Transverse colon (tissue), 4 donors: ENCODE results near the gene CCDC121. TPM values are rescaled to one million over a fixed set of nuclear protein-coding genes. Genes with fewer than 3 reads are reported as not detected.
"Not testable (repeated sequence)": the region's sequence is repeated elsewhere in the genome, so short reads cannot be mapped to it uniquely, and the experiment has no call there.

Source experiments
- DNase-seq: peaks from one replicate; pipeline ENCODE4 v3.0.0-alpha.2; 2019
- H3K27ac ChIP-seq, 4 donors: fragments of 200-600 bp; sonication (generic); 2 replicates each; pipeline ENCODE4 v1.5.1; 2016 to 2018; ENCODE audit warnings: inconsistent platforms in 4 of 4
- H3K27me3 ChIP-seq: fragments of 200-600 bp; sonication (generic); 2 replicates; pipeline ENCODE4 v1.5.1; 2017; ENCODE audit warnings: inconsistent platforms
- H3K36me3 ChIP-seq, 4 donors: fragments of 200-600 bp; sonication (generic); 2 replicates each; pipeline ENCODE4 v1.5.1; 2017 to 2019; ENCODE audit warnings: inconsistent platforms in 4 of 4
- H3K4me1 ChIP-seq, 4 donors: fragments of 200-600 bp; sonication (generic); 2 replicates each; pipeline ENCODE4 v1.5.1; 2017 to 2020; ENCODE audit warnings: inconsistent platforms in 4 of 4
- H3K4me3 ChIP-seq, 4 donors: fragments of 200-600 bp; sonication (generic); 1 replicate in 1 of 4; 2 replicates in 3 of 4; pipeline versions ENCODE4 v1.5.1 to v1.6.1; 2017 to 2019; ENCODE audit warnings: inconsistent platforms in 4 of 4
- H3K9me3 ChIP-seq, 2 donors: fragments of 200-600 bp; sonication (generic); 2 replicates each; pipeline ENCODE4 v1.5.1; 2017 to 2019; ENCODE audit warnings: inconsistent platforms in 2 of 2
- EP300 ChIP-seq: sonication (generic); formaldehyde crosslinking; IDR thresholded peaks from one replicate; pipeline ENCODE4 v1.6.1; 2017; ENCODE audit warnings: antibody characterized with exemption, low read depth
- POLR2A ChIP-seq: fragments of 450-650 bp; IDR thresholded peaks from one replicate; pipeline ENCODE4 v1.6.1; 2016; ENCODE audit warnings: antibody characterized with exemption, mild to moderate bottlenecking, moderate library complexity
- POLR2AphosphoS5 ChIP-seq, 3 donors: sonication (generic); formaldehyde crosslinking; IDR thresholded peaks; one replicate each; pipeline ENCODE4 v1.6.1; 2016; ENCODE audit warnings: antibody characterized with exemption in 3 of 3
- WGBS, 2 donors: methylation state at CpG; one replicate each; pipeline ENCODE4 v1.1.5; 2018; ENCODE audit warnings: low coverage in 1 of 2; 5-methylcytosine and 5-hydroxymethylcytosine counted together
- in situ Hi-C, 4 donors: fragments of 200-750 bp; cut with MboI; loops; one replicate each; pipeline versions ENCODE4 v1.15.0 to v1.15.1; 2017; ENCODE audit warnings: low sequenced_read_pairs in 3 of 4, low pct_ligation_motif_present in 1 of 4, low pct_unique_long_range_greater_than_20kb in 1 of 4
- intact Hi-C: fragments of 100-400 bp; cut with DNase I; formaldehyde crosslinking; loops from one replicate; pipeline ENCODE4 v1.15.1; 2023; ENCODE audit warnings: low total_unique reads
- total RNA-seq, 4 donors: library from RNA; depleted of rRNA; stranded (reverse); fragments of >200 nt; gene quantifications; one replicate each; pipeline ENCODE4 v1.1.0, GENCODE V29; 2016
- TF ChIP-seq, protein P1 (sequence below), 5 experiments: fragments of 200-600 bp in 3 of 5; fragments of 450-650 bp in 2 of 5; sonication (generic) in 3 of 5; IDR thresholded peaks; 1 replicate in 2 of 5; 2 replicates in 3 of 5; pipeline ENCODE4 v1.5.1; 2016 to 2017; ENCODE audit warnings: antibody characterized with exemption in 5 of 5, inconsistent platforms in 3 of 5, mild to moderate bottlenecking in 2 of 5, moderate library complexity in 1 of 5

The CCDC121 gene
- total RNA-seq, 4 donors from 2014 or later: 0.80 to 4.3 (median 3.8) TPM; not detected in 1

DNA sequence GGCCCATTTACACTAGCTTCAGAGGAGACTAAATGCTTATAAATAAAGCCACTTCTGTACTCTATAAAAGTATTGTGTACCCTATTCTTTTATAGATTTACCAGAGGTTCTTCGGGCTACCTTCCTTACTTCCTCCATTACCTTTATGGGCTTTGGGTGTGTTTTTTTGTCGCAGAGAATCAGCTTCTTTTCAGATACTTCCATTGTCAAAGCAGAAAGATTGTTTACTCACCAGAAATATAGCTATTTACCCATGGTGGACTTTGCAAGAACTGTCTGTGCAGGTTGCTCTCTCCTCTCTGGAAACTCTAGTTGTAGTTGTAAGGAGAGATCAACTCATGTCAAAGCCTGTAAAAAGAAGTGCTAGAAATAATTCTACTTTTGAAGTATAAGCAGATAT, 14.8 kb downstream of the CCDC121 start:
- peaks cover 0 to 11% (median 0%) of the 10 kb centered on the region in 4 donors for H3K4me1 ChIP-seq
- TF ChIP-seq POLR2A (no peak), EP300 (no peak)
- TF ChIP-seq, protein P1, sequence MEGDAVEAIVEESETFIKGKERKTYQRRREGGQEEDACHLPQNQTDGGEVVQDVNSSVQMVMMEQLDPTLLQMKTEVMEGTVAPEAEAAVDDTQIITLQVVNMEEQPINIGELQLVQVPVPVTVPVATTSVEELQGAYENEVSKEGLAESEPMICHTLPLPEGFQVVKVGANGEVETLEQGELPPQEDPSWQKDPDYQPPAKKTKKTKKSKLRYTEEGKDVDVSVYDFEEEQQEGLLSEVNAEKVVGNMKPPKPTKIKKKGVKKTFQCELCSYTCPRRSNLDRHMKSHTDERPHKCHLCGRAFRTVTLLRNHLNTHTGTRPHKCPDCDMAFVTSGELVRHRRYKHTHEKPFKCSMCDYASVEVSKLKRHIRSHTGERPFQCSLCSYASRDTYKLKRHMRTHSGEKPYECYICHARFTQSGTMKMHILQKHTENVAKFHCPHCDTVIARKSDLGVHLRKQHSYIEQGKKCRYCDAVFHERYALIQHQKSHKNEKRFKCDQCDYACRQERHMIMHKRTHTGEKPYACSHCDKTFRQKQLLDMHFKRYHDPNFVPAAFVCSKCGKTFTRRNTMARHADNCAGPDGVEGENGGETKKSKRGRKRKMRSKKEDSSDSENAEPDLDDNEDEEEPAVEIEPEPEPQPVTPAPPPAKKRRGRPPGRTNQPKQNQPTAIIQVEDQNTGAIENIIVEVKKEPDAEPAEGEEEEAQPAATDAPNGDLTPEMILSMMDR (IDR thresholded peaks at IDR 0.05): no peak
- DNase-seq: no peak
- no peak overlapping the region for H3K27ac ChIP-seq
- intact Hi-C loops: no loop called here
- WGBS, 2 donors: 49 to 58% methylated on average over 2 of the region's 2 CpGs
- no peaks in the 10 kb centered on the region for H3K27me3 ChIP-seq
- no peaks in the 10 kb centered on the region for H3K9me3 ChIP-seq
- H3K4me3 ChIP-seq: no peak overlapping the region
- peaks cover 0 to 46% (median 15%) of the 10 kb centered on the region in 4 donors for H3K36me3 ChIP-seq
- in situ Hi-C loops: no loop called here

DNA sequence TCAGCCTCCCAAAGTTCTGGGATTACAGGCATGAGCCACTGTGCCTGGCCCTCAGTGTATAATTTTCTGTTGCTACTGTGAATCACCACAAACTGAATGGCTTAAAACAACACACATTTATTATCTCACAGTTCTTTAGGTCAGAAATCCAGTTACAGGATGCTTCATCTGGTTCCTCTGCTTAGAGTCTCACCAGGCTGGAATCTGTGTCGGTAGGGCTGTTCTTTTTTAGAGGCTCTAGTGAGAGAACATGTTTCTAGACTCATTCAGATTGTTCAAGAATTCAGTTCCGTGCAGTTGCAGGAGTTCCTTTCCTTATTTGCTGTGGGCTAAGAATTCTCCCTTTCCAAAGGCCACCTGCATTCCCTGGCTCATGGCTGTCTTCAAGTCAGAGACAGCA, 22.2 kb downstream of the CCDC121 start:
- no peaks in the 10 kb centered on the region for H3K9me3 ChIP-seq
- H3K27ac ChIP-seq: no peak overlapping the region
- intact Hi-C loops: no loop called here
- H3K4me1 ChIP-seq: no peaks in the 10 kb centered on the region
- no peak for DNase-seq
- in situ Hi-C loops: no loop called here
- TF ChIP-seq EP300: no peak
- no peak for TF ChIP-seq POLR2AphosphoS5 (IDR thresholded peaks at IDR 0.05)
- TF ChIP-seq, protein P1 (IDR thresholded peaks at IDR 0.05): no peak
- TF ChIP-seq POLR2A: no peak
- no peaks in the 10 kb centered on the region for H3K27me3 ChIP-seq
- 83% methylated on average over 1 to 2 of the region's 2 CpGs for WGBS, 2 donors
- peaks cover 0 to 58% (median 18%) of the 10 kb centered on the region in 4 donors for H3K36me3 ChIP-seq
- no peak overlapping the region for H3K4me3 ChIP-seq

DNA sequence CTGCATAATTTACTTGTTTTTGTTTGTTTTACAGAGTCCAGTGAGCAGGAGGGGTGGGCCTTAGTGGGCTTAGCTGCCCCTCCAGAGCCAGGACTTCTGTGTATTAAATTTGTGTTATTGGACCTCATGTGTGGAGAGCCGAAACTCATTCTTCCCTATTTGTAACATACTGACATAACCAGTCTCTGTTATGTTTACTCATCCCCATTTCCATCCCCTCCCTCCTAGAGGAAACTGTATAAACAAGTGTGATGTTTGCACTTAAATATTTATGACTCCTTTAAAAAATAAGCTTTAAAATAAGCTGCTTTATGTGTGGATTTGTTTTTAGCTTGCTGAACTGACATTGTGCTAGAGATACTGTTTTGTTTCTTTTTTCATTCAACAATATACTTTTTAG, 32.2 kb downstream of the CCDC121 start:
- in situ Hi-C loops: no loop called here
- no peak for DNase-seq
- intact Hi-C loops: no loop called here
- Histone ChIP-seq H3K9me3 (peaks cover 3 to 21% of the 10 kb centered on the region in 2 donors), H3K36me3 (peaks cover 0 to 19% (median 7%) of the 10 kb centered on the region in 4 donors), H3K4me3 (no peak overlapping the region), H3K4me1 (peaks cover 0 to 14% (median 3%) of the 10 kb centered on the region in 4 donors), H3K27me3 (no peaks in the 10 kb centered on the region), H3K27ac (no peak overlapping the region)
- 67 to 68% methylated on average over 1 of the region's 1 CpG for WGBS, 2 donors
- no peak for TF ChIP-seq POLR2A
- TF ChIP-seq EP300: no peak
- no peak for TF ChIP-seq POLR2AphosphoS5 (IDR thresholded peaks at IDR 0.05)
- TF ChIP-seq, protein P1 (IDR thresholded peaks at IDR 0.05): no peak

DNA sequence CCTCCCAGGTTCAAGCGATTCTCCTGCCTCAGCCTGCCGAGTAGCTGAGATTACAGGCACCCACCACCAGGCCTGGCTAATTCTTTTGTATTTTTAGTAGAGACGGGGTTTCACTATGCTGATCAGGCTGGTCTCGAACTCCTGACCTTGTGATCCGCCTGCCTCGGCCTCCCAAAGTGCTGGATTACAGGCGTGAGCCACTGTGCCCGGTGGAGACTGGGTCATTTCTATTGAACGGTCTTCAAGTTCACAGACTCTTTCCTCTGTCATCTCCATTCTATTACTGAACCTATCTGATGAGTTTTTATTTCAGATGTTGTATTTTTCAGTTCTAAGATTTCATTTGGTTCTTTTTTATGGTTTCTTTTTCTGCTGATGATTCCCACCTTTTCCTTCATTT, 33.4 kb downstream of the CCDC121 start:
- WGBS, 2 donors: 98% methylated on average over 9 of the region's 9 CpGs; no CpG with 5 or more reads in 1 of the 2 donors
- Histone ChIP-seq H3K36me3 (peaks cover 0 to 14% (median 4%) of the 10 kb centered on the region in 4 donors), H3K4me1 (peaks cover 0 to 14% (median 3%) of the 10 kb centered on the region in 4 donors), H3K9me3 (peaks cover 8 to 33% of the 10 kb centered on the region in 2 donors)
- H3K27ac ChIP-seq, DNase-seq, H3K27me3 ChIP-seq, intact Hi-C loops, H3K4me3 ChIP-seq, in situ Hi-C loops: not testable (repeated sequence)

DNA sequence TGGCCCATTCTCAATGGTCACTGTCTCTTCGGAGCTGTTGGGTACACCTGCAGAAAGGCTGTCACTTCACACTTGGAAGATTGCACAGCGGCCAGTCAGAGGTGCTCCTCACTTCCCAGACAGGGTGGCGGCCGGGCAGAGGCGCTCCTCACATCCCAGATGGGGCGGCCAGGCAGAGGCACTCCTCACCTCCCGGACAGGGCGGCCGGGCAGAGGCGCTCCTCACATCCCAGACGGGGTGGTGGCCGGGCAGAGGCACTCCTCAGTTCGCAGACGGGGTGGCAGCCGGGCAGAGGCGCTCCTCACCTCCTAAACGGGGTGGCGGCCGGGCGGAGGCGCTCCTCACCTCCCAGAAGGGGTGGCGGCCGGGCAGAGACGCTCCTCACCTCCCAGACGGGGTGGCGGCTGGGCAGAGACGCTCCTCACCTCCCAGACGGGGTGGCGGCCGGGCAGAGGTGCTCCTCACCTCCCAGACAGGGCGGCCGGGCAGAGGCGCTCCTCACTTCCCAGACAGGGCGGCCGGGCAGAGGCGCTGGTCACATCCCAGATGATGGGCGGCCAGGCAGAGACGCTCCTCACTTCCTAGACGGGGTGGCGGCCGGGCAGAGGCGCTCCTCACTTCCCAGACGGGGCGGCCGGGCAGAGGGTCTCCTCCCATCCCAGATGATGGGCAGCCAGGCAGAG, 34.6 kb downstream of the CCDC121 start:
- H3K36me3 ChIP-seq, H3K27me3 ChIP-seq, intact Hi-C loops, DNase-seq, in situ Hi-C loops, H3K4me3 ChIP-seq, H3K27ac ChIP-seq: not testable (repeated sequence)
- WGBS, 2 donors: 97% methylated on average over 44 of the region's 45 CpGs; no CpG with 5 or more reads in 1 of the 2 donors
- H3K9me3 ChIP-seq: peaks cover 8 to 33% of the 10 kb centered on the region in 2 donors
- H3K4me1 ChIP-seq: peaks cover 0 to 14% (median 3%) of the 10 kb centered on the region in 4 donors
